GM20000 (cell line): ENCODE measurements around the gene MOV10L1.
A peak's percentile ranks its signal among the peaks of the same experiment; 100 is the strongest.

Experiments
- DNase-seq: peaks from one replicate; pipeline ENCODE4 v3.0.0; 2012; ENCODE audit warnings: low spot score
- TF ChIP-seq, protein P1 (sequence below): IDR thresholded peaks from 2 replicates; pipeline ENCODE4 v1.5.1; 2012; ENCODE audit warnings: mild to moderate bottlenecking, control low read depth; ENCODE audit errors: extremely low read depth, missing control alignments

MOV10L1 gene

DNA sequence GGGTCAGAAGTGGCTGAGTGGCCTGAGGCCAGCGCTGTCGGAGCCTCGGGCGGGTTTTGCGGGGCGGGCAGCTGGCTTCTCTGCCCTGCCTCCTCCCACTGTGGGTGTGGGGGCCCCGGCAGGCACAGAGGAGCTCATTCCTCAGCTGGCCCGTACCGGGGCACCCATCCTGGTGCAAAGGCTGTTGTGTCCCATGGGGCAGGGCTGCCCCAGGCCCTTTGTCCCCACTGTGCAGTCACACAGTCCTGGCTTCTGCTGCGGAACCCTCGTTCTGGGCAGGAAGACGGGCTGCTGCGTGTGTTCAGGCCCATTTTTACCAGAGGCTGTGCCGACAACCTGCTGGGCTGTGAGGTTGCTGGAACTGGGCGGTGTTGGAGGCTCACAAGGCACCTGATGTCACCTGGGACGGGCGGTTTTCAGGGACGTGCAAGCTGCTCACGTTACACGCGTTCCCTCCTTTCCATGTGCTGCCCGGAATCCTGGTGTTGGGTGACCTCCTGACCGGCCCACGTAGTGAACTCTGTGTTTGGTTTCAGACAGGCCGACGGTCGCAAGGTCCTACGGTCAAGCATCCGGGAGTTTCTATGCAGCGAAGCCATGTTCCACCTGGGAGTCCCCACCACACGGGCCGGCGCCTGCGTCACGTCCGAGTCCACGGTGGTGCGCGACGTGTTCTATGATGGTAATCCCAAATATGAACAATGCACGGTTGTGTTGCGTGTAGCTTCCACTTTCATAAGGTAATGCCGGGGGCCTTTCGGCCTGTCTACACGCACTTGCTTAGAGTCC, 116.2 kb downstream of the MOV10L1 start:
- TF ChIP-seq, protein P1, sequence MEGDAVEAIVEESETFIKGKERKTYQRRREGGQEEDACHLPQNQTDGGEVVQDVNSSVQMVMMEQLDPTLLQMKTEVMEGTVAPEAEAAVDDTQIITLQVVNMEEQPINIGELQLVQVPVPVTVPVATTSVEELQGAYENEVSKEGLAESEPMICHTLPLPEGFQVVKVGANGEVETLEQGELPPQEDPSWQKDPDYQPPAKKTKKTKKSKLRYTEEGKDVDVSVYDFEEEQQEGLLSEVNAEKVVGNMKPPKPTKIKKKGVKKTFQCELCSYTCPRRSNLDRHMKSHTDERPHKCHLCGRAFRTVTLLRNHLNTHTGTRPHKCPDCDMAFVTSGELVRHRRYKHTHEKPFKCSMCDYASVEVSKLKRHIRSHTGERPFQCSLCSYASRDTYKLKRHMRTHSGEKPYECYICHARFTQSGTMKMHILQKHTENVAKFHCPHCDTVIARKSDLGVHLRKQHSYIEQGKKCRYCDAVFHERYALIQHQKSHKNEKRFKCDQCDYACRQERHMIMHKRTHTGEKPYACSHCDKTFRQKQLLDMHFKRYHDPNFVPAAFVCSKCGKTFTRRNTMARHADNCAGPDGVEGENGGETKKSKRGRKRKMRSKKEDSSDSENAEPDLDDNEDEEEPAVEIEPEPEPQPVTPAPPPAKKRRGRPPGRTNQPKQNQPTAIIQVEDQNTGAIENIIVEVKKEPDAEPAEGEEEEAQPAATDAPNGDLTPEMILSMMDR: no peak

DNA sequence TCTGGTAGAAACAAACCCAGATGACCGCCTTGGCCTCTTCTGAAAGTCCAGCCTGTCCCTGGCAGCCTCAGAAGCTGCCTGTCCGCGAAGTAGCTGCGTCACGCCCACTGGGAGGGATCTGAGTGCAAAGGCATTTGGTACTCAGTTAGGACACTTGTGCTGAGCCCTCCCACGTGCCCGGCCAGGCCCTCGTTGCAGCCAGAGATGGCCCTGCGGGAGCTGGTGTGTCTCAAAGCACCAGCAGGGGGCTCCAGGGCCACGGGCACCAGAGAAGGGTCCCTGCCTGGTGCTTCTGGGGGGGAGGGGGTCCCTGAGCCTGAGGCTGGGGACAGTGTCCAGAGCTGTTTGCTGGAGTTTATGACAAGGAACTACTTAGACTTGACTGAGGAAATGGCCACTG, 116.8 kb downstream of the MOV10L1 start:
- TF ChIP-seq, protein P1: no peak
- no peak for DNase-seq

More for the DNA sequence above, 116.2 kb downstream of the MOV10L1 start:
- no peak for DNase-seq

DNA sequence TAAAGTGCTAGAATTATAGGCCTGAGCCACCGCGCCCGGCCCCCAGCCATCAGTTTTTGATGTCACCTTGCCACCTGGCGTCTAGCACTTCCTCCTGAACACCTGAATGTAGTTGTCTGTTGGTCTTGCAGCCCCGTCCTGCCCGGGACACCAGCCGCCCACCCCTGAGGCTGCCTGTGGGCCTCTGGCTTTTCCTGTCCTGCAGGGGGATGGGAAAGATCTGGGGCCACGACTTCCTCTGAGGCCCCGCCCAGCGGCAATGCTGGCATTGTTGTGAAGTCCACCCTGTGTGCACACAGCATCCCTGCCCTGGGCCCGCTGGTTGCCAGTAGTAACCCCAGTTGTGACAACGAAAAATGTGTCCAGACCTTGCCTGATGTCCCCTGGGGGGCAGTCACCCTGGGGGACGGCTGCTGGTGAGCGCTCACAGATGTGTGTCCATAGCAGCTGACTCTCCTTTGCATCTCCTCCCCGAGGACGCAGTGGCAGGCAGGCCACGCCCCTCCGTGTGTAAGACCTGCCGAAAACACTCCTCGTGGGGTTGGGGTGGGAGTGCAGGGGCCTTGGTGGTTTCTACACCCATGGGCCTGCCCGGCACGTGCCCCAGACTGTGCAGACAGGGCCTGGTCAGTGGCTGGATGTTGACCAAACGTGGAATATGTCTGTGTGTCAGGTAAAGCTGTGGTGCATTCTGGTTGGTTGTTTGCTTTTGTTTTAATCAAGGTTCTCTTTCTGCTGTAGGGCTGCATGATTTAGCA, 117.8 kb downstream of the MOV10L1 start:
- TF ChIP-seq, protein P1: no peak
- DNase-seq: no peak

DNA sequence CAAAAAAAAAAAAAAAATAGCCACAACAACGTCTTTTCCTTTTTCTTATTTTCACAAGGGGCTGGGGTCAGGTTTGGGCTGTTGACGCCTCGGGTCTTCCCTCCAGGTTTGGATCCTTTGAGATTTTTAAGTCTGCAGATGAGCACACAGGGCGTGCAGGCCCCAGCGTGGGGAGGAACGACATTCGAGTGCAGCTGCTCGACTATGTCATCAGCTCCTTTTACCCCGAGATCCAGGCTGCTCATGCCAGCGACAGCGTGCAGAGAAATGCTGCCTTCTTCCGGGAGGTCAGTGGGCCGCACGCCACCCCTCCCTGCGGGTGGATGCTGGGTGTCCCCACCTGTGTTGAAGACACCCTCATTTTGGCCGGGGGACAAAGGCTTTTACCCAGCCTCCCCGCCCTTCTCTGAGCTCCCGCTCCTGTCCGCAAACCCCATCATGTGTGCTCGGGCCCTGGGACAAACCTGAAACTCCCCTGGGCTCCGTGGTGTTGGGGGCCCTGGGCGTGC, 118.7 kb downstream of the MOV10L1 start:
- TF ChIP-seq, protein P1: no peak
- no peak for DNase-seq

DNA sequence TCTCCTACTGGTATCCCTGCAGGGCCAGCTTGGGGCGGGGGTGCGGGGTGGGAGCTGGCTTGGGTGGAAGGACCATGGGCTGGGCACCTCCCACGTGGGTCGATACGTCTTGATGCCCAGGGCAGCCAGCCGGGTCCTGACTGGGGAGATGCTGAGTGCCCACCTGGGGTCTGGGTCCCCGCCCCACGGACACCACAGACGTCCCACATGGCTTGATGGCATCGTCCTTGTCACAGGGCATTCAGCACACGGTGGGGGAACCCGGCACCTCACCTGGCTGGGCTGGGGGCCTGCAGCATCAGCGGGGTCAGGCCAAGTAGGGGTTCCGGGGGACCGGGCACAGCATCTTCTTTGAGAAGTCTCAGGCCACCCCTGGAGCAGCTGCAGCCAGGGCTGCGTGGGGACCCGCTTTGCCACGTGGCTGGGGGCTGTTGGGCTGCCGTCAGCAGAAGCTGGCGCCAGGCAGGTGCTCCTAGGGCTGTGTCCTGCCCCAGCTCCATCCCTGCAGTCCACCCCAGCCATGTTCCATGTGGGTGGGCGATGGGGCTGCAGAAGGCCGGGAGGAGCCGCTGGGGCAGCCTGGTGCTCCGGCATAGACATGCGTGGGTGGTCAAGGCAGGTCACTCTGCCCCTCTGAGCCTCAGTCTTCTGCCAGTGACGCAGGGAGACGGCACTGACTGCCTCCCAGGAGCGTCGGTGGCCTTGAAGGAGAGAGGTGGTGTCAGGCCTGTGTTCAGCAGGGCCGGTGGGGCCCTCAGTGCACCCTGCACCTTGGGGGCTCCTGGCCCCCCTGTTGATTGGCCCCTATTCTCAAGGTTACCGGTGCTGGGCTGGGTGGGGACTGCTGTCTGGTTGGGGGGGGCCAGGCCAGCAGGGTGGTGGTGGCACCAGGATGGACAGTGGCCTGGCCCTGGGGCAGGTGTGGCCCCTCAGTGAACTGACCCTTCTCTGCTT, 119.4 kb downstream of the MOV10L1 start:
- TF ChIP-seq, protein P1: no peak
- no peak for DNase-seq

DNA sequence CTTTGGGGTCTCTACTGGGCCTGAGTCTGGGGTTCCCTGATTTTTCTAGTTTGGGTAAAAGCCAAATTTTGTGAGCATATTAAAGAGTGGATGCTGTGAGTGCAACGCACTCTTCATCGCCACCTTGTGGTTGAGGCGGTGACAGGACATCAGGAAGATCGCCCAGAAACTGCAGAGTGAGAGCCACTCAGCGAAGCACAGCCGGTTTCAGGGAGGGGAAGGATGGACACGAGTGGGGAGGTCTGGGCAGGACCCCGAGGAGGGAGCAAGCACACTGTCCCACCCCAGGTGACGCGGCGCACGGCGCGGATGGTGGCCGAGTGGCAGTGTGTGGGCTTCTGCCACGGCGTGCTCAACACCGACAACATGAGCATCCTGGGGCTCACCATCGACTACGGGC, 120.1 kb downstream of the MOV10L1 start:
- TF ChIP-seq, protein P1: peak; percentile 74
- peak; percentile 89 for DNase-seq
